Testis (tissue), 3 donors: ENCODE data around the gene NKX2-3. TPM values are rescaled to one million over a fixed set of nuclear protein-coding genes. Genes with fewer than 3 reads are reported as not detected.

Experiments used
- DNase-seq: peaks from one replicate; pipeline ENCODE4 v3.0.0-alpha.2; 2019
- H3K27ac ChIP-seq, 2 donors: fragments of 200-600 bp; sonication (generic); one replicate each; pipeline ENCODE4 v1.5.1; 2019
- H3K27me3 ChIP-seq: fragments of 200-600 bp; sonication (generic); one replicate; pipeline ENCODE4 v1.5.1; 2019
- H3K36me3 ChIP-seq: fragments of 200-600 bp; sonication (generic); one replicate; pipeline ENCODE4 v1.5.1; 2017; ENCODE audit warnings: low read depth; ENCODE audit errors: missing control alignments
- H3K4me1 ChIP-seq: fragments of 200-600 bp; sonication (generic); one replicate; pipeline ENCODE4 v1.5.1; 2019
- H3K4me3 ChIP-seq, 2 donors: fragments of 200-600 bp; sonication (generic); one replicate each; pipeline ENCODE4 v1.5.1; 2017 to 2019
- H3K9me3 ChIP-seq: fragments of 200-600 bp; sonication (generic); one replicate; pipeline ENCODE4 v1.5.1; 2017
- CTCF ChIP-seq, 3 experiments: fragments of 450-650 bp in 2 of 3; fragments of 200-600 bp in 1 of 3; sonication (generic) in 1 of 3; IDR thresholded peaks; one replicate each; pipeline ENCODE4 v1.5.1; 2016 to 2019; ENCODE audit warnings: antibody characterized with exemption in 3 of 3, mild to moderate bottlenecking in 2 of 3, moderate library complexity in 1 of 3
- POLR2A ChIP-seq: fragments of 450-650 bp; IDR thresholded peaks from one replicate; pipeline ENCODE4 v1.6.1; 2017; ENCODE audit warnings: antibody characterized with exemption, mild to moderate bottlenecking, moderate library complexity
- WGBS, 2 donors: methylation state at CpG; one replicate each; pipeline ENCODE4 v1.1.5; 2018; 5-methylcytosine and 5-hydroxymethylcytosine counted together
- intact Hi-C: fragments of 100-400 bp; cut with DNase I; formaldehyde crosslinking; loops from one replicate; pipeline ENCODE4 v1.15.1; 2023; ENCODE audit warnings: low total_unique reads
- polyA plus RNA-seq: library from polyadenylated mRNA; stranded (reverse); fragments of 350-450 nt; fragmentation: Illumina TruSeq; extraction: RNeasy Lipid Tissue Mini Kit (QIAGEN cat#74804); gene quantifications from one replicate; pipeline ENCODE4 v1.2.3, GENCODE V29; 2014; ENCODE audit warnings: low read depth, low replicate concordance; ENCODE audit not compliant: insufficient read depth
- total RNA-seq, 2 donors: library from RNA; depleted of rRNA; stranded (reverse); fragments of >200 nt; gene quantifications; one replicate each; pipeline ENCODE4 v1.2.3, GENCODE V29; 2016

NKX2-3 gene
- total and polyA plus RNA-seq, 3 donors from 2014 or later, result 0.16 to 0.24 (median 0.19) TPM

- Histone ChIP-seq H3K4me3 (no peak overlapping the region), H3K27me3 (peaks cover 10% of the 10 kb centered on the region)
Observed at GRCh38 chr10:99526861-99527504, 5.8 kb upstream of the NKX2-3 start.

GRCh38 chr10:99527526-99528493 lies 4.9 kb upstream of the NKX2-3 start:
- 9 to 11% methylated on average over 33 to 55 of the region's 56 CpGs for WGBS, 2 donors
- no peak for TF ChIP-seq CTCF (IDR thresholded peaks at IDR 0.05)
- TF ChIP-seq POLR2A, result no peak
- H3K4me1 ChIP-seq, result no peaks in the 10 kb centered on the region
- no peaks in the 10 kb centered on the region for H3K9me3 ChIP-seq
- intact Hi-C loops, result no loop called here
- peaks cover 10% of the 10 kb centered on the region for H3K27me3 ChIP-seq
- H3K36me3 ChIP-seq, result no peaks in the 10 kb centered on the region
- no peak for DNase-seq
- H3K27ac ChIP-seq, result no peak overlapping the region
- no peak overlapping the region for H3K4me3 ChIP-seq

More at GRCh38 chr10:99526861-99527504, 5.8 kb upstream of the NKX2-3 start:
- H3K36me3 ChIP-seq, result no peaks in the 10 kb centered on the region
- no peak for TF ChIP-seq POLR2A
- TF ChIP-seq CTCF (IDR thresholded peaks at IDR 0.05), result no peak
- intact Hi-C loops, result no loop called here
- H3K9me3 ChIP-seq, result no peaks in the 10 kb centered on the region
- H3K4me1 ChIP-seq, result no peaks in the 10 kb centered on the region
- no peak overlapping the region for H3K27ac ChIP-seq
- WGBS, 2 donors, result 7 to 8% methylated on average over 21 to 23 of the region's 24 CpGs
- DNase-seq, result no peak

GRCh38 chr10:99528494-99529441 lies 4.0 kb upstream of the NKX2-3 start:
- no peak for DNase-seq
- WGBS, 2 donors, result 15% methylated on average over 10 of the region's 10 CpGs
- no peak overlapping the region for H3K27ac ChIP-seq
- H3K36me3 ChIP-seq, result no peaks in the 10 kb centered on the region
- H3K9me3 ChIP-seq, result no peaks in the 10 kb centered on the region
- peaks cover 10% of the 10 kb centered on the region for H3K27me3 ChIP-seq
- H3K4me1 ChIP-seq, result no peaks in the 10 kb centered on the region
- no peak overlapping the region for H3K4me3 ChIP-seq
- no peak for TF ChIP-seq CTCF (IDR thresholded peaks at IDR 0.05)
- no peak for TF ChIP-seq POLR2A
- intact Hi-C loops, result no loop called here

- Histone ChIP-seq H3K4me3 (no peak overlapping the region), H3K9me3 (no peaks in the 10 kb centered on the region), H3K27me3 (peaks cover 10% of the 10 kb centered on the region), H3K27ac (no peak overlapping the region), H3K4me1 (peaks cover 1% of the 10 kb centered on the region), H3K36me3 (no peaks in the 10 kb centered on the region)
- WGBS, 2 donors, result 6% methylated on average over 19 to 22 of the region's 22 CpGs
- TF ChIP-seq POLR2A, result no peak
- no peak for TF ChIP-seq CTCF (IDR thresholded peaks at IDR 0.05)
- DNase-seq, result no peak
- intact Hi-C loops, result no loop called here
Observed at GRCh38 chr10:99529591-99530107, 3.1 kb upstream of the NKX2-3 start.
